A549 (cell line): ENCODE data around the gene SPACA7. TPM values are rescaled to one million over a fixed set of nuclear protein-coding genes. Genes with fewer than 3 reads are reported as not detected.

ENCODE experiments used
- ATAC-seq, 2 experiments: fragments of 200-7000 bp in 1 of 2; fragments of >200 bp in 1 of 2; cut with Nextera tagmentation in 1 of 2; cut with Tn5 transposase in 1 of 2; 3 replicates each; pipeline versions ENCODE4 v1.8.0 to v1.9.1; 2018 to 2020; ENCODE audit warnings: mild to moderate bottlenecking in 1 of 2, moderate library complexity in 1 of 2
- CTCF ChIA-PET: fragments of 300-600 bp; sonication (Branson Sonifier 250); formaldehyde crosslinking; extraction: SDS; loops from one replicate; lab custom pipeline; 2021; ENCODE audit warnings: antibody characterized with exemption, inconsistent platforms; lab: Yijun Ruan, JAX
- POLR2A ChIA-PET: fragments of 350-600 bp; formaldehyde crosslinking; extraction: SDS; loops from one replicate; lab custom pipeline; 2021; ENCODE audit warnings: antibody characterized with exemption, inconsistent platforms; lab: Yijun Ruan, JAX
- DNase-seq, 2 experiments: peaks; one replicate each; pipeline versions ENCODE4 v3.0.0 to v3.0.0-alpha.2; 2011 to 2016; ENCODE audit warnings: low read depth in 1 of 2, low spot score in 1 of 2
- FAIRE-seq: peaks from 2 replicates; lab custom pipeline; 2011; peaks lifted over from hg19 to GRCh38; lab: Jason Lieb, UNC
- H3K27ac ChIP-seq, 2 experiments: fragments of >200 bp; sonication (Bioruptor Twin); formaldehyde crosslinking; 3 replicates each; pipeline ENCODE4 v1.5.1; 2016 to 2017
- H3K4me1 ChIP-seq: fragments of >200 bp; sonication (Bioruptor Twin); formaldehyde crosslinking; 3 replicates; pipeline ENCODE4 v1.6.1; 2016
- H3K4me2 ChIP-seq: fragments of >200 bp; sonication (Bioruptor Twin); formaldehyde crosslinking; 3 replicates; pipeline ENCODE4 v1.6.1; 2016
- H3K4me3 ChIP-seq: fragments of >200 bp; sonication (Bioruptor Twin); formaldehyde crosslinking; 3 replicates; pipeline ENCODE4 v1.5.1; 2016
- H3K9me3 ChIP-seq: fragments of >200 bp; sonication (Bioruptor Twin); formaldehyde crosslinking; 3 replicates; pipeline ENCODE4 v1.6.1; 2016
- BCL3 ChIP-seq: fragments of >200 bp; sonication (Bioruptor Twin); formaldehyde crosslinking; IDR thresholded peaks from 3 replicates; pipeline ENCODE4 v1.6.1; 2016
- CBX8 ChIP-seq: fragments of 200-600 bp; sonication (generic); IDR thresholded peaks from 2 replicates; pipeline ENCODE4 v1.6.1; 2016
- CEBPB ChIP-seq, 2 experiments: fragments of >200 bp in 1 of 2; sonication (Bioruptor Twin) in 1 of 2; formaldehyde crosslinking in 1 of 2; IDR thresholded peaks; 2 replicates each; pipeline ENCODE4 v1.6.1; 2012 to 2016
- E2F6 ChIP-seq: IDR thresholded peaks from 2 replicates; pipeline ENCODE4 v1.6.1; 2012; ENCODE audit warnings: low read depth, borderline replicate concordance
- EHF ChIP-seq: fragments of 250-450 bp; sonication (Bioruptor Pico); IDR thresholded peaks from 2 replicates; pipeline ENCODE4 v1.5.0; 2020; ENCODE audit warnings: mild to moderate bottlenecking
- ELK1 ChIP-seq: fragments of 150-350 bp; IDR thresholded peaks from 2 replicates; pipeline ENCODE4 v1.6.1; 2014; ENCODE audit warnings: low read depth, mild to moderate bottlenecking, low read length
- ESRRA ChIP-seq: fragments of 150-350 bp; IDR thresholded peaks from 2 replicates; pipeline ENCODE4 v1.6.1; 2014; ENCODE audit warnings: mild to moderate bottlenecking, low read length, borderline replicate concordance
- FOSB ChIP-seq: fragments of 250-450 bp; sonication (Bioruptor Pico); IDR thresholded peaks from 2 replicates; pipeline ENCODE4 v1.5.0; 2020; ENCODE audit warnings: mild to moderate bottlenecking, moderate library complexity
- FOXS1 ChIP-seq: fragments of 250-450 bp; sonication (Bioruptor Pico); IDR thresholded peaks from 2 replicates; pipeline ENCODE4 v1.5.0; 2020; ENCODE audit warnings: mild to moderate bottlenecking, moderate library complexity
- HES2 ChIP-seq: fragments of >200 bp; sonication (Bioruptor Twin); formaldehyde crosslinking; IDR thresholded peaks from 2 replicates; pipeline ENCODE4 v1.6.1; 2016
- HEYL ChIP-seq: fragments of 250-450 bp; sonication (Bioruptor Pico); IDR thresholded peaks from 2 replicates; pipeline ENCODE4 v1.8.0; 2021; ENCODE audit warnings: mild to moderate bottlenecking, moderate library complexity
- HOXA7 ChIP-seq: fragments of 250-450 bp; sonication (Bioruptor Pico); IDR thresholded peaks from 2 replicates; pipeline ENCODE4 v1.5.0; 2020; ENCODE audit warnings: mild to moderate bottlenecking, moderate library complexity
- KDM5A ChIP-seq: fragments of 200-600 bp; sonication (generic); IDR thresholded peaks from 2 replicates; pipeline ENCODE4 v1.6.1; 2016; ENCODE audit warnings: antibody characterized with exemption, mild to moderate bottlenecking
- MAX ChIP-seq: IDR thresholded peaks from 2 replicates; pipeline ENCODE4 v1.6.1; 2012
- NR3C1 ChIP-seq: fragments of >200 bp; sonication (Bioruptor Twin); formaldehyde crosslinking; IDR thresholded peaks from 3 replicates; pipeline ENCODE4 v1.6.1; 2017
- PHF8 ChIP-seq: fragments of 200-600 bp; sonication (generic); IDR thresholded peaks from 2 replicates; pipeline ENCODE4 v1.6.1; 2016; ENCODE audit warnings: low read depth, mild to moderate bottlenecking, antibody characterized with exemption, moderate library complexity, borderline replicate concordance
- RAD21 ChIP-seq, 2 experiments: fragments of >200 bp in 1 of 2; sonication (Bioruptor Twin) in 1 of 2; formaldehyde crosslinking in 1 of 2; IDR thresholded peaks in 1 of 2; conservative IDR thresholded peaks in 1 of 2; 2 replicates in 1 of 2; 3 replicates in 1 of 2; pipeline ENCODE4 v1.6.1; 2012 to 2018; ENCODE audit warnings: inconsistent platforms in 1 of 2
- RARB ChIP-seq: fragments of 250-450 bp; sonication (Bioruptor Pico); IDR thresholded peaks from 2 replicates; pipeline ENCODE4 v1.8.0; 2021; ENCODE audit warnings: mild to moderate bottlenecking, moderate library complexity
- RCOR1 ChIP-seq: fragments of 150-350 bp; IDR thresholded peaks from 2 replicates; pipeline ENCODE4 v1.6.1; 2014; ENCODE audit warnings: antibody characterized with exemption, low read length, low read depth
- REST ChIP-seq: fragments of 200-600 bp; sonication (generic); IDR thresholded peaks from 2 replicates; pipeline ENCODE4 v1.6.1; 2016; ENCODE audit warnings: antibody characterized with exemption, mild to moderate bottlenecking, moderate library complexity
- RFX5 ChIP-seq: fragments of 450-650 bp; IDR thresholded peaks from 2 replicates; pipeline ENCODE4 v1.7.1; 2014; ENCODE audit warnings: antibody characterized with exemption, mild to moderate bottlenecking, moderate library complexity
- SMC3 ChIP-seq: fragments of >200 bp; sonication (Bioruptor Twin); formaldehyde crosslinking; IDR thresholded peaks from 3 replicates; pipeline ENCODE4 v1.6.1; 2018; ENCODE audit warnings: inconsistent platforms
- TFCP2L1 ChIP-seq: fragments of 250-450 bp; sonication (Bioruptor Pico); IDR thresholded peaks from 2 replicates; pipeline ENCODE4 v1.5.0; 2021; ENCODE audit warnings: mild to moderate bottlenecking
- TP53 ChIP-seq: fragments of 250-450 bp; sonication (Bioruptor Pico); IDR thresholded peaks from 2 replicates; pipeline ENCODE4 v1.5.0; 2021; ENCODE audit warnings: mild to moderate bottlenecking, moderate library complexity
- ZC3H11A ChIP-seq: fragments of 450-650 bp; IDR thresholded peaks from 2 replicates; pipeline ENCODE4 v1.6.1; 2014; ENCODE audit warnings: antibody characterized with exemption, mild to moderate bottlenecking
- ZFP36 ChIP-seq: fragments of 450-650 bp; IDR thresholded peaks from 2 replicates; pipeline ENCODE4 v1.6.1; 2014; ENCODE audit warnings: borderline replicate concordance; ENCODE audit not compliant: partially characterized antibody
- WGBS: methylation state at CpG from one replicate; pipeline ENCODE4 v1.1.6; 2017; ENCODE audit errors: missing lambda C conversion rate; 5-methylcytosine and 5-hydroxymethylcytosine counted together
- polyA plus RNA-seq, 4 experiments: library from polyadenylated mRNA; depleted of rRNA in 3 of 4; stranded (reverse); fragments of >200 nt; fragmentation: RNase III in 1 of 4; extraction: RNeasy Plus Mini Kit Qiagen cat#74134 plus additional on column Dnase treatment in 1 of 4; gene quantifications; 2 replicates in 3 of 4; 3 replicates in 1 of 4; pipeline ENCODE4 v1.2.3, GENCODE V29; 2011 to 2017

The SPACA7 gene
- polyA plus RNA-seq, 2 of the 4 experiments (the other 2 are of a cell fraction): not detected

GRCh38 chr13:112450904-112451240 lies 74.7 kb downstream of the SPACA7 start (continued):
- TF ChIP-seq TFCP2L1 (CRISPR knock-in tag) (no peak), MAX (no peak), CEBPB (IDR thresholded peaks at IDR 0.05) (no peak), SMC3 (no peak), CBX8 (no peak)

GRCh38 chr13:112451512-112452379 lies 75.6 kb downstream of the SPACA7 start:
- no peak for FAIRE-seq
- CTCF ChIA-PET: interaction anchor here (0.8 to 1.4 kb wide), 3 partner anchors 8 to 977 kb away, joined by 3 to 5 read pairs (median 3); no protein-coding TSS in a partner anchor
- Histone ChIP-seq H3K27ac (no peak overlapping the region), H3K9me3 (no peaks in the 10 kb centered on the region), H3K4me2 (no peak overlapping the region), H3K4me3 (no peak overlapping the region), H3K4me1 (no peaks in the 10 kb centered on the region)
- POLR2A ChIA-PET: no interaction called here
- no peak for ATAC-seq
- WGBS: 65% methylated on average over 34 of the region's 43 CpGs
- no peak for TF ChIP-seq FOSB
- no peak for TF ChIP-seq CEBPB (IDR thresholded peaks at IDR 0.05)
- no peak for TF ChIP-seq E2F6
- no peak for TF ChIP-seq RAD21 (conservative IDR thresholded peaks at IDR 0.05 in 1 of 2, IDR thresholded peaks at IDR 0.05 in 1 of 2)
- TF ChIP-seq HEYL (CRISPR knock-in tag): no peak
- no peak for TF ChIP-seq PHF8
- no peak for TF ChIP-seq TP53 (CRISPR knock-in tag)
- TF ChIP-seq KDM5A: no peak
- no peak for TF ChIP-seq HES2
- no peak for TF ChIP-seq HOXA7 (CRISPR knock-in tag)
- TF ChIP-seq RCOR1: no peak
- TF ChIP-seq RARB: no peak
- no peak for TF ChIP-seq ZFP36
- TF ChIP-seq ELK1: no peak
- TF ChIP-seq NR3C1: no peak
- no peak for TF ChIP-seq SMC3
- DNase-seq: no peak

GRCh38 chr13:112452380-112453206 lies 76.4 kb downstream of the SPACA7 start:
- ATAC-seq (peak in 1 of 2 experiments; percentile 29; a peak in 3 of 6 replicates), FAIRE-seq (no peak), DNase-seq (no peak)
- Histone ChIP-seq H3K27ac (no peak overlapping the region), H3K9me3 (no peaks in the 10 kb centered on the region), H3K4me1 (no peaks in the 10 kb centered on the region), H3K4me3 (no peak overlapping the region), H3K4me2 (no peak overlapping the region)
- CTCF ChIA-PET: interaction anchor here (0.8 to 1.1 kb wide), 2 partner anchors 9 to 153 kb away, joined by 3 read pairs; no protein-coding TSS in a partner anchor
- POLR2A ChIA-PET: no interaction called here
- 13% methylated on average over 4 of the region's 36 CpGs for WGBS
- TF ChIP-seq MAX (no peak), FOXS1 (CRISPR knock-in tag) (no peak), ZFP36 (no peak), ESRRA (no peak), RFX5 (no peak), HOXA7 (CRISPR knock-in tag) (no peak), ZC3H11A (no peak), REST (no peak), EHF (CRISPR knock-in tag) (no peak), PHF8 (no peak), BCL3 (no peak)
